CD4-positive, CD25-positive, alpha-beta regulatory T cell (primary cell): ENCODE data around the gene RAD51B. TPM values are rescaled to one million over a fixed set of nuclear protein-coding genes. Genes with fewer than 3 reads are reported as not detected.
A peak's percentile ranks its signal among the peaks of the same experiment; 100 is the strongest.

Experiments used
- ATAC-seq, 2 donors: fragments of 150-1000 bp; cut with Tn5 transposase; one replicate each; pipeline ENCODE4 v1.10.0; 2021; ENCODE audit warnings: low read depth in 2 of 2, moderate number of reproducible peaks in 2 of 2, moderate library complexity in 1 of 2
- DNase-seq, 3 donors: peaks; one replicate each; pipeline versions ENCODE4 v3.0.0 to v3.0.0-alpha.2; 2012 to 2022; ENCODE audit warnings: mixed read lengths in 1 of 3
- H3K27ac ChIP-seq: one replicate; pipeline ENCODE4 v1.7.0; 2013; ENCODE audit warnings: mild to moderate bottlenecking, low read length; ENCODE audit not compliant: insufficient read depth, poor library complexity, severe bottlenecking
- H3K27me3 ChIP-seq: one replicate; pipeline ENCODE4 v1.7.0; 2013; ENCODE audit warnings: low read length; ENCODE audit not compliant: control insufficient read depth, insufficient read depth
- H3K36me3 ChIP-seq: one replicate; pipeline ENCODE4 v1.7.0; 2013; ENCODE audit warnings: mild to moderate bottlenecking, low read length, moderate library complexity; ENCODE audit not compliant: control insufficient read depth, insufficient read depth
- H3K4me1 ChIP-seq: 2 replicates; pipeline ENCODE4 v1.7.0; 2013; ENCODE audit warnings: mild to moderate bottlenecking, low read length; ENCODE audit not compliant: insufficient read depth, control insufficient read depth, poor library complexity, severe bottlenecking
- H3K4me3 ChIP-seq: one replicate; pipeline ENCODE4 v1.7.0; 2013; ENCODE audit warnings: low read depth, mild to moderate bottlenecking, low read length, moderate library complexity
- H3K9me3 ChIP-seq, 2 experiments: 1 replicate in 1 of 2; 2 replicates in 1 of 2; pipeline ENCODE4 v1.7.0; 2013; ENCODE audit warnings: low read length in 2 of 2, mild to moderate bottlenecking in 1 of 2, moderate library complexity in 1 of 2; ENCODE audit not compliant: control insufficient read depth in 2 of 2
- H3K27ac Mint-ChIP-seq, 3 donors: one replicate each; pipeline ENCODE4 v1.8.0; 2020 to 2022; ENCODE audit warnings: mild to moderate bottlenecking in 3 of 3, mixed read lengths in 3 of 3, moderate library complexity in 2 of 3
- H3K27me3 Mint-ChIP-seq: one replicate; pipeline ENCODE4 v1.8.0; 2022; ENCODE audit warnings: mild to moderate bottlenecking, mixed read lengths
- H3K36me3 Mint-ChIP-seq: one replicate; pipeline ENCODE4 v1.8.0; 2020; ENCODE audit warnings: mixed read lengths
- H3K4me1 Mint-ChIP-seq, 4 donors: one replicate each; pipeline ENCODE4 v1.8.0; 2020 to 2022; ENCODE audit warnings: mixed read lengths in 4 of 4, mild to moderate bottlenecking in 1 of 4
- H3K4me3 Mint-ChIP-seq, 4 donors: one replicate each; pipeline ENCODE4 v1.8.0; 2020 to 2022; ENCODE audit warnings: mild to moderate bottlenecking in 4 of 4, mixed read lengths in 4 of 4, moderate library complexity in 3 of 4
- H3K9me3 Mint-ChIP-seq, 7 donors: one replicate each; pipeline ENCODE4 v1.8.0; 2020 to 2022; ENCODE audit warnings: mixed read lengths in 7 of 7, mild to moderate bottlenecking in 3 of 7, moderate library complexity in 2 of 7
- polyA plus RNA-seq, 4 donors: library from polyadenylated mRNA; unstranded; fragments of 300-500 nt; fragmentation: Illumina TruSeq; gene quantifications; one replicate each; pipeline ENCODE4 v1.2.3, GENCODE V29; 2021
- total RNA-seq: library from RNA; stranded (reverse); gene quantifications from one replicate; pipeline ENCODE4 v1.2.3, GENCODE V29; 2022

The RAD51B gene
- total and polyA plus RNA-seq, 5 donors from 2014 or later = 19.1 to 40.2 (median 28.1) TPM

DNA sequence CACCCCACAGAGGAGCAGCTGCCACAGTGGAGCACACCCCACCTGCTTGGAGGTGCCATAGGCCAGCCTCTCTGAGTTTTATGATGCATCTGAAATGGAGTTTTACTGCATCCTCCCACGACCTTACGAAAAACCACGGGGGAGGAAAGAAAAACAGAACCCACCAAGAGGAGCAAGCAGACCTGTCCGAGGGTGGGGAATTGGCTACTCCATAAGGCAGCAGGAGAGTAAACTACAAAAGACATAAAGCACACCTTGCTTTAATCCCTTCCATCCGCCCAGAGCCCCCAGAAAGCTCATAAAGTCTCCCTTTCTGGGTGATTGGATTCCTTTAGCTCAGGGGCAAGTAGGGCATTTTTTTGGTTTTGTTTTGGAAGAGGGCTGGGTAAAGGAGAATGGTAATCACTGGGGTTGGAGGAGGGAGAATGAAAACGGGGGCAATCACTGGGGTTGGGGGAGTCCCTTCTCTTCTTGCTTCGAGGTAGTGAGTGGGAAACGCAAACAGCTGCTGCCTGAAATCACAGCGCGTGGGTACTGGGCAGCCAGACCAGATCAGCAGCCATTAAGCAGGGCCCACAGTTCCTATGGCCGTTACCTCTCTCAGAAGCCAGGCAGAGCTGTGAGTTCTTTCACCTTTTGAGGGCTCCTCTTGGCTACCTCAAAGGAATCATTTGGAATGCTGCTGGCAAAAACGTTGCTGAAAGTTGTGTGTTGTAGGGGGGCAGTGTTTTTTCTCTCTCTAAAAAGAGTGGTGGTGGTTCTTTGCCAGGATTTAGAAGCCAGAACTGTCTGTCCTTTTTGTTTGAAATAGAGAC, 539.6 kb downstream of the RAD51B start:
- Mint-ChIP-seq H3K36me3 (peaks cover 5% of the 10 kb centered on the region), H3K27ac (peak overlapping the region; percentile 76 to 87 (median 83)), H3K27me3 (no peaks in the 10 kb centered on the region), H3K4me3 (peak overlapping the region in 2 of 4 donors; percentile 70 to 83), H3K9me3 (no peaks in the 10 kb centered on the region), H3K4me1 (peaks cover 6 to 36% (median 20%) of the 10 kb centered on the region in 4 donors)
- Histone ChIP-seq H3K36me3 (no peaks in the 10 kb centered on the region), H3K27ac (no peak overlapping the region), H3K4me1 (peaks cover 13% of the 10 kb centered on the region), H3K9me3 (no peaks in the 10 kb centered on the region), H3K27me3 (no peaks in the 10 kb centered on the region), H3K4me3 (no peak overlapping the region)
- ATAC-seq (no peak), DNase-seq (no peak)

- Mint-ChIP-seq H3K27me3 (no peaks in the 10 kb centered on the region), H3K27ac (peak overlapping the region; percentile 76 to 87 (median 83)), H3K36me3 (peaks cover 5% of the 10 kb centered on the region), H3K9me3 (no peaks in the 10 kb centered on the region), H3K4me3 (peak overlapping the region in 3 of 4 donors; percentile 20 to 83 (median 28)), H3K4me1 (peaks cover 6 to 42% (median 22%) of the 10 kb centered on the region in 4 donors)
- DNase-seq = no peak
- no peak for ATAC-seq
- Histone ChIP-seq H3K36me3 (no peaks in the 10 kb centered on the region), H3K27ac (no peak overlapping the region), H3K4me1 (peaks cover 13% of the 10 kb centered on the region), H3K9me3 (no peaks in the 10 kb centered on the region), H3K4me3 (no peak overlapping the region), H3K27me3 (no peaks in the 10 kb centered on the region)
Measured at GRCh38 chr14:68359837-68360552, 540.4 kb downstream of the RAD51B start.

DNA sequence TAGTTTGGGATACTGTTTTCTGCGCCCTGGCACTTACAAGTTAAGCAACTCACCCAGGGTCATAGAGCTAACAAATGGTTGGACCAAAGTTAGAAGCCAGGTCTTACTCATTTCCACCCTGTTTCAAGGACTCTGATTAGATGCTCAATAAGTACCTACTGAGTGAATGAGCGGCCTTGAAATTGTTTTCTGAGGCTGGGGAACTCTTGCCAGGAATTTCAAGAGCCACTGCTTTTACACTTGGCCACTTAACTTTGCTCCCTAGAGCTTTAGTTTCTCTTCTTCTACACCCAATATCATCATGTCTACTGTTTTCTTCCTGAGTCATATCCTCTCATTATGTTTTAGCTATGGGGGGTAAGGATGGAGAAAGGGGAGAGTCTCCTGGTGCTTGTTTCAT, 541.7 kb downstream of the RAD51B start:
- Mint-ChIP-seq H3K4me1 (peaks cover 6 to 47% (median 23%) of the 10 kb centered on the region in 4 donors), H3K27me3 (no peaks in the 10 kb centered on the region), H3K4me3 (no peak overlapping the region), H3K9me3 (no peaks in the 10 kb centered on the region), H3K36me3 (peaks cover 5% of the 10 kb centered on the region), H3K27ac (peak overlapping the region in 2 of 3 donors; percentile 74 to 83)
- no peaks in the 10 kb centered on the region for H3K9me3 ChIP-seq
- H3K27me3 ChIP-seq = no peaks in the 10 kb centered on the region
- H3K4me1 ChIP-seq = peaks cover 13% of the 10 kb centered on the region
- H3K4me3 ChIP-seq = no peak overlapping the region
- DNase-seq (no peak), ATAC-seq (no peak)
- no peaks in the 10 kb centered on the region for H3K36me3 ChIP-seq
- H3K27ac ChIP-seq = no peak overlapping the region

DNA sequence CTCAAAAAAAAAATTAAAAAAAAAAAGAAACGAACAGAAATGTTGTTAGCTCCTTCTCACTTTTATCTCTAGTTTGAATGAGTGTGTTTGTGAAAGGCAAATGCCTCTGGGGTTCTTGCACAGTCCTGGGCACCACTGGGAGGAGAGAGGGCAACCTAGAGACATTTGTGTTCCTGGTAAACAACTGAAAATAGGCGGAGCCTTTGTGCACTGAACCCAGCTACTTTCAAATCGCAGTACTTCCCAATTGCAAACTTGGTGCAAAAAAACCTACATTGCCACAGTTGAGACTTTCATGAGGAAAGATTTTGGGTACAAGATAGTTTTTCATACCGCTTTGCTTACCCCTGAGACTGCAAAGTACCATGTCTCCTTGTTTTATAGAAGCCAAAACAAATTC, 543.3 kb downstream of the RAD51B start:
- Histone ChIP-seq H3K4me1 (peaks cover 19% of the 10 kb centered on the region), H3K27ac (no peak overlapping the region), H3K9me3 (no peaks in the 10 kb centered on the region), H3K4me3 (no peak overlapping the region), H3K36me3 (no peaks in the 10 kb centered on the region), H3K27me3 (no peaks in the 10 kb centered on the region)
- Mint-ChIP-seq H3K27ac (peak overlapping the region in 1 of 3 donors; percentile 44), H3K4me1 (peaks cover 6 to 53% (median 25%) of the 10 kb centered on the region in 4 donors), H3K27me3 (no peaks in the 10 kb centered on the region), H3K36me3 (no peaks in the 10 kb centered on the region), H3K9me3 (no peaks in the 10 kb centered on the region), H3K4me3 (peak overlapping the region in 1 of 4 donors; percentile 22)
- DNase-seq = no peak
- no peak for ATAC-seq

DNA sequence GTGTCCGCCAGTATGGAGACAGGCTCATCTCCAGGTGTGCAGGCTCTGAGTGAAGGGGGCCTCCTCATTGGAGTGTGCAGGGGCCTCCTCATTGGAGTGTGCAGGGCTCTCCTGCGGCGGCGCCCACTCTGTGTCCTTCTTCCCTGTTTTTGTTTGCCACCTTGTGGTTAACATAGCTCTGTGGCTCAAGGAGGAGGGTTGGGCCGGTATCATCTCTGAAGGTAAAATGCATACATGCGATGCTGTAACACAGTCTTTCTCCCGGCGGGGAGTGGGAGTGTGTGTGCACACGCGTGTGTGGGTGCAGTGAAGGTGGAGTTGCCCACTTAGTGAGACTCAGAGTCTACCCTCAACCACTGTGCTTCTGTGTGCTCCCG, 543.9 kb downstream of the RAD51B start:
- Mint-ChIP-seq H3K4me3 (peak overlapping the region in 1 of 4 donors; percentile 8), H3K36me3 (no peaks in the 10 kb centered on the region), H3K27ac (no peak overlapping the region), H3K27me3 (no peaks in the 10 kb centered on the region), H3K4me1 (peaks cover 10 to 54% (median 27%) of the 10 kb centered on the region in 4 donors), H3K9me3 (no peaks in the 10 kb centered on the region)
- Histone ChIP-seq H3K36me3 (no peaks in the 10 kb centered on the region), H3K4me3 (no peak overlapping the region), H3K9me3 (no peaks in the 10 kb centered on the region), H3K27me3 (no peaks in the 10 kb centered on the region), H3K4me1 (peaks cover 25% of the 10 kb centered on the region), H3K27ac (no peak overlapping the region)
- no peak for ATAC-seq
- DNase-seq = no peak

DNA sequence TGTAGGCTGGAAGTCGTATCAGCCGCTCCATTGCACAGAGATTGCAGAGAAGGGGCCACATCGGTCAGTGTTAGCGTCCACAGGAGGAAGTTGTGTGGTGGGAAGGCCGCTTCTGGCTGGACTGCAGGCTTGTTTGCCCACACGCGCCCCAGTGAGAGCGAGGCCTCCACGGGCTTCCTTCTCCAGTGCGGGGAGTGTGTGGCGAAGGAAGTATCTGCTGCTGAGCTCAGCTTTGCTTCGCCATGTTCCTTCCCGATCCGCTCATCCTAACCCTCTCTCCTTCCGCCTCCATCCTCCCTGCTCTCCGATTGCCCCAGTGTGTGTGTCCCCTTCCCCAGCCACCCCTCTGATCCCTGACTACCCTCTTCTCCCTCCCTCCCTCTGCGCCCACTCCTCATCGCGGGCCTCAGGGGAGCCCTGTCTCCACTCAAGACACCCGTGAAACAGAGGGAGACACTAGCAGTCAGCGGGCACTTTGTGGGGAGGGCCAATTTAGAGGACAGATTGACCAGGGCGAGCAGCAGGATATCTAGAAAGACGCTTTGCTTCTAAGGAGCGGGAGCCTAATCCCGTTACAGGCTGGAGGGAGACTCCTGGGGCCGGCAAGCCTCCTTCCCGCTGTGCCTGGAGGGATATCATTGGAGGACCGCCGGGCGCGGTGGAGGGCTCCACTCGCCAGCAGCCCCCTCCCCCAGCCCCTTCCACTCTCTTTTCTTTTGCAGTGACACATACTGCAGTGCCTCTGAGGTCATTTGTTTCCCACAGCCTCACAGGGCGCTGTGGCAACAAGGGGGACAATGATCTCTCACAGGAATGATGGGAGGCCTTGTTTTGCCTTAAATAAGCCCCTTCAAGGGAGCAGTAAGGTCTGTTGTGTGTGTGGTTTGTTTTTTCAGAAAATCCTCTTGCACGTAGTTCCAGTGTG, 544.5 kb downstream of the RAD51B start:
- ATAC-seq = no peak
- no peak overlapping the region for H3K4me3 ChIP-seq
- no peak overlapping the region for H3K27ac ChIP-seq
- Mint-ChIP-seq H3K27ac (peak overlapping the region; percentile 20 to 70 (median 53)), H3K27me3 (no peaks in the 10 kb centered on the region), H3K36me3 (no peaks in the 10 kb centered on the region), H3K9me3 (no peaks in the 10 kb centered on the region), H3K4me1 (peaks cover 14 to 56% (median 31%) of the 10 kb centered on the region in 4 donors), H3K4me3 (peak overlapping the region in 2 of 4 donors; percentile 8 to 19)
- H3K4me1 ChIP-seq = peaks cover 30% of the 10 kb centered on the region
- no peaks in the 10 kb centered on the region for H3K9me3 ChIP-seq
- no peaks in the 10 kb centered on the region for H3K27me3 ChIP-seq
- no peak for DNase-seq
- H3K36me3 ChIP-seq = no peaks in the 10 kb centered on the region

DNA sequence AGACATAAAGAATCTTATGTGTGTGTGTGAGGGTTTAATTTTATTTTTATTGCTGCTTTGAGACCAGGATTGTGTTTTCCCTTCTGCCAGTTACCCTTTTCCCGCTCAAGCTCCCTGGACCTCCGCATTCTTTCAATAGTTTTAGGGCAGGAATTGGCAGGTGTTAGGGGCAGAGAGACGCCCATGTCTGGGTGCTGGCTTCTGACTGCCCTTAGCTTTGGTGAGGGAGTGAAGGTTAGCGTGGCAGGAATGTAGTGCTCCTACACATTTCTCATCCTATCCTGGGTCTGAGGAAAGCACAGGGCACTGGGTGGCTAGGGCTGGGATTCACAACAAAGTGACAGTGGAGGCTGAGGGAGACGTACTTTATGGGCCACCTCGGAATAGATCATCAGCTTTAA, 545.2 kb downstream of the RAD51B start:
- peak overlapping the region; percentile 53 to 92 (median 70) for H3K27ac Mint-ChIP-seq
- no peaks in the 10 kb centered on the region for H3K36me3 Mint-ChIP-seq
- no peak for DNase-seq

More for the DNA sequence above, 545.2 kb downstream of the RAD51B start:
- H3K27me3 ChIP-seq = no peaks in the 10 kb centered on the region
- H3K9me3 ChIP-seq = no peaks in the 10 kb centered on the region
- H3K27ac ChIP-seq = no peak overlapping the region
- Mint-ChIP-seq H3K9me3 (no peaks in the 10 kb centered on the region), H3K4me1 (peaks cover 14 to 56% (median 33%) of the 10 kb centered on the region in 4 donors), H3K27me3 (no peaks in the 10 kb centered on the region), H3K4me3 (peak overlapping the region in 1 of 4 donors; percentile 23)
- ATAC-seq = no peak
- H3K36me3 ChIP-seq = no peaks in the 10 kb centered on the region
- H3K4me1 ChIP-seq = peaks cover 30% of the 10 kb centered on the region
- no peak overlapping the region for H3K4me3 ChIP-seq
